SK-N-SH treated with all-trans-retinoic acid at 6 μM for 48 hours (cell line): Measurements from ENCODE around the gene NR1H3.

Experiments used
- ATAC-seq: fragments of 200-7000 bp; cut with Tn5 transposase; 3 replicates; pipeline ENCODE4 v1.9.1; 2020; ENCODE audit warnings: mild to moderate bottlenecking, moderate library complexity
- ARNTL ChIP-seq: fragments of 450-650 bp; formaldehyde crosslinking; IDR thresholded peaks from 2 replicates; pipeline ENCODE4 v1.5.0; 2020; ENCODE audit warnings: low read depth, mild to moderate bottlenecking, moderate library complexity, borderline replicate concordance
- BACH2 ChIP-seq: fragments of 250-450 bp; sonication (Bioruptor Pico); IDR thresholded peaks from 2 replicates; pipeline ENCODE4 v1.9.0; 2021; ENCODE audit warnings: mild to moderate bottlenecking, borderline replicate concordance
- CSDC2 ChIP-seq: fragments of 250-450 bp; sonication (Bioruptor Pico); IDR thresholded peaks from 2 replicates; pipeline ENCODE4 v1.5.0; 2020; ENCODE audit warnings: mild to moderate bottlenecking, moderate library complexity
- ESRRG ChIP-seq: fragments of 250-450 bp; sonication (Bioruptor Pico); IDR thresholded peaks from 2 replicates; pipeline ENCODE4 v1.6.1; 2021; ENCODE audit warnings: mild to moderate bottlenecking
- GLIS3 ChIP-seq: fragments of 250-450 bp; sonication (Bioruptor Pico); IDR thresholded peaks from 2 replicates; pipeline ENCODE4 v1.5.0; 2020; ENCODE audit warnings: mild to moderate bottlenecking, moderate library complexity
- ISL1 ChIP-seq: fragments of 250-450 bp; sonication (Bioruptor Pico); IDR thresholded peaks from 2 replicates; pipeline ENCODE4 v2.1.2; 2022; ENCODE audit warnings: mild to moderate bottlenecking, moderate library complexity
- OSR1 ChIP-seq: fragments of 250-450 bp; sonication (Bioruptor Pico); IDR thresholded peaks from 2 replicates; pipeline ENCODE4 v1.8.0; 2022; ENCODE audit warnings: moderate library complexity, mild to moderate bottlenecking, inconsistent platforms
- PATZ1 ChIP-seq: fragments of 250-450 bp; sonication (Bioruptor Pico); IDR thresholded peaks from 2 replicates; pipeline ENCODE4 v1.8.0; 2020; ENCODE audit warnings: mild to moderate bottlenecking, moderate library complexity, borderline replicate concordance
- PPARA ChIP-seq: fragments of 250-450 bp; sonication (Bioruptor Pico); IDR thresholded peaks from 2 replicates; pipeline ENCODE4 v1.5.0; 2020; ENCODE audit warnings: mild to moderate bottlenecking, borderline replicate concordance
- RARB ChIP-seq: fragments of 250-450 bp; sonication (Bioruptor Pico); IDR thresholded peaks from 2 replicates; pipeline ENCODE4 v1.8.0; 2021; ENCODE audit warnings: mild to moderate bottlenecking, moderate library complexity
- SNAI2 ChIP-seq: fragments of 250-450 bp; sonication (Bioruptor Pico); IDR thresholded peaks from 2 replicates; pipeline ENCODE4 v1.5.0; 2020; ENCODE audit warnings: mild to moderate bottlenecking, moderate library complexity
- TCF4 ChIP-seq: fragments of 250-450 bp; sonication (Bioruptor Pico); IDR thresholded peaks from 2 replicates; pipeline ENCODE4 v1.8.0; 2021; ENCODE audit warnings: mild to moderate bottlenecking, moderate library complexity, borderline replicate concordance
- TOX ChIP-seq: fragments of 250-450 bp; sonication (Bioruptor Pico); IDR thresholded peaks from 2 replicates; pipeline ENCODE4 v1.8.0; 2021; ENCODE audit warnings: mild to moderate bottlenecking, moderate library complexity, borderline replicate concordance
- TSHZ2 ChIP-seq: fragments of 250-450 bp; sonication (Bioruptor Pico); IDR thresholded peaks from 2 replicates; pipeline ENCODE4 v1.5.0; 2020; ENCODE audit warnings: mild to moderate bottlenecking, moderate library complexity
- ZC3H10 ChIP-seq: fragments of 250-450 bp; sonication (Bioruptor Pico); IDR thresholded peaks from 2 replicates; pipeline ENCODE4 v1.5.1; 2021; ENCODE audit warnings: mild to moderate bottlenecking, moderate library complexity
- ZFP3 ChIP-seq: fragments of 250-450 bp; sonication (Bioruptor Pico); IDR thresholded peaks from 2 replicates; pipeline ENCODE4 v1.5.0; 2020; ENCODE audit warnings: mild to moderate bottlenecking, moderate library complexity
- ZFP30 ChIP-seq: fragments of 450-650 bp; formaldehyde crosslinking; IDR thresholded peaks from 2 replicates; pipeline ENCODE4 v1.5.0; 2022; ENCODE audit warnings: mild to moderate bottlenecking, moderate library complexity
- ZNF565 ChIP-seq: fragments of 450-650 bp; formaldehyde crosslinking; conservative IDR thresholded peaks from 2 replicates; pipeline ENCODE4 v1.5.0; 2020; ENCODE audit warnings: low read depth, mild to moderate bottlenecking, moderate library complexity
- ZNF70 ChIP-seq: fragments of 450-650 bp; formaldehyde crosslinking; IDR thresholded peaks from 2 replicates; pipeline ENCODE4 v1.5.0; 2020; ENCODE audit warnings: mild to moderate bottlenecking, moderate library complexity
- ZNF8 ChIP-seq: fragments of 450-650 bp; formaldehyde crosslinking; IDR thresholded peaks from 2 replicates; pipeline ENCODE4 v1.5.0; 2020; ENCODE audit warnings: mild to moderate bottlenecking, moderate library complexity
- TF ChIP-seq, protein P1 (sequence below): fragments of 250-450 bp; sonication (Bioruptor Pico); IDR thresholded peaks from 2 replicates; pipeline ENCODE4 v1.8.0; 2021; ENCODE audit warnings: low read depth, mild to moderate bottlenecking, moderate library complexity, borderline replicate concordance
- TF ChIP-seq, protein P2 (sequence below): fragments of 250-450 bp; sonication (Bioruptor Pico); IDR thresholded peaks from 2 replicates; pipeline ENCODE4 v1.5.1; 2020; ENCODE audit warnings: low read depth, mild to moderate bottlenecking, moderate library complexity
- TF ChIP-seq, protein P3 (sequence below): fragments of 250-450 bp; sonication (Bioruptor Pico); IDR thresholded peaks from 2 replicates; pipeline ENCODE4 v1.5.1; 2021; ENCODE audit warnings: mild to moderate bottlenecking, moderate library complexity

Gene NR1H3

GRCh38 chr11:47256374-47256773, 1.4 kb upstream of the NR1H3 start:
- no peak for TF ChIP-seq ESRRG (CRISPR knock-in tag)
- TF ChIP-seq, protein P1, sequence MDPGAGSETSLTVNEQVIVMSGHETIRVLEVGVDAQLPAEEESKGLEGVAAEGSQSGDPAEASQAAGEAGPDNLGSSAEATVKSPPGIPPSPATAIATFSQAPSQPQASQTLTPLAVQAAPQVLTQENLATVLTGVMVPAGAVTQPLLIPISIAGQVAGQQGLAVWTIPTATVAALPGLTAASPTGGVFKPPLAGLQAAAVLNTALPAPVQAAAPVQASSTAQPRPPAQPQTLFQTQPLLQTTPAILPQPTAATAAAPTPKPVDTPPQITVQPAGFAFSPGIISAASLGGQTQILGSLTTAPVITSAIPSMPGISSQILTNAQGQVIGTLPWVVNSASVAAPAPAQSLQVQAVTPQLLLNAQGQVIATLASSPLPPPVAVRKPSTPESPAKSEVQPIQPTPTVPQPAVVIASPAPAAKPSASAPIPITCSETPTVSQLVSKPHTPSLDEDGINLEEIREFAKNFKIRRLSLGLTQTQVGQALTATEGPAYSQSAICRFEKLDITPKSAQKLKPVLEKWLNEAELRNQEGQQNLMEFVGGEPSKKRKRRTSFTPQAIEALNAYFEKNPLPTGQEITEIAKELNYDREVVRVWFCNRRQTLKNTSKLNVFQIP, result no peak
- TF ChIP-seq TCF4 (CRISPR knock-in tag), result no peak
- TF ChIP-seq, protein P2, sequence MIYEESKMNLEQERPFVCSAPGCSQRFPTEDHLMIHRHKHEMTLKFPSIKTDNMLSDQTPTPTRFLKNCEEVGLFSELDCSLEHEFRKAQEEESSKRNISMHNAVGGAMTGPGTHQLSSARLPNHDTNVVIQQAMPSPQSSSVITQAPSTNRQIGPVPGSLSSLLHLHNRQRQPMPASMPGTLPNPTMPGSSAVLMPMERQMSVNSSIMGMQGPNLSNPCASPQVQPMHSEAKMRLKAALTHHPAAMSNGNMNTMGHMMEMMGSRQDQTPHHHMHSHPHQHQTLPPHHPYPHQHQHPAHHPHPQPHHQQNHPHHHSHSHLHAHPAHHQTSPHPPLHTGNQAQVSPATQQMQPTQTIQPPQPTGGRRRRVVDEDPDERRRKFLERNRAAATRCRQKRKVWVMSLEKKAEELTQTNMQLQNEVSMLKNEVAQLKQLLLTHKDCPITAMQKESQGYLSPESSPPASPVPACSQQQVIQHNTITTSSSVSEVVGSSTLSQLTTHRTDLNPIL (CRISPR knock-in tag), result no peak
- no peak for TF ChIP-seq ISL1 (CRISPR knock-in tag)
- no peak for TF ChIP-seq SNAI2 (CRISPR knock-in tag)
- TF ChIP-seq TOX (CRISPR knock-in tag), result no peak
- TF ChIP-seq PATZ1 (CRISPR knock-in tag), result no peak
- TF ChIP-seq GLIS3, result no peak
- TF ChIP-seq ZNF8 (CRISPR knock-in tag), result no peak
- no peak for TF ChIP-seq PPARA (CRISPR knock-in tag)
- TF ChIP-seq ZNF70 (CRISPR knock-in tag), result no peak
- TF ChIP-seq RARB, result no peak
- TF ChIP-seq, protein P3, sequence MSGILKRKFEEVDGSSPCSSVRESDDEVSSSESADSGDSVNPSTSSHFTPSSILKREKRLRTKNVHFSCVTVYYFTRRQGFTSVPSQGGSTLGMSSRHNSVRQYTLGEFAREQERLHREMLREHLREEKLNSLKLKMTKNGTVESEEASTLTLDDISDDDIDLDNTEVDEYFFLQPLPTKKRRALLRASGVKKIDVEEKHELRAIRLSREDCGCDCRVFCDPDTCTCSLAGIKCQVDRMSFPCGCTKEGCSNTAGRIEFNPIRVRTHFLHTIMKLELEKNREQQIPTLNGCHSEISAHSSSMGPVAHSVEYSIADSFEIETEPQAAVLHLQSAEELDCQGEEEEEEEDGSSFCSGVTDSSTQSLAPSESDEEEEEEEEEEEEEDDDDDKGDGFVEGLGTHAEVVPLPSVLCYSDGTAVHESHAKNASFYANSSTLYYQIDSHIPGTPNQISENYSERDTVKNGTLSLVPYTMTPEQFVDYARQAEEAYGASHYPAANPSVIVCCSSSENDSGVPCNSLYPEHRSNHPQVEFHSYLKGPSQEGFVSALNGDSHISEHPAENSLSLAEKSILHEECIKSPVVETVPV (CRISPR knock-in tag), result no peak
- no peak for TF ChIP-seq ZNF565 (CRISPR knock-in tag)
- no peak for ATAC-seq

DNA sequence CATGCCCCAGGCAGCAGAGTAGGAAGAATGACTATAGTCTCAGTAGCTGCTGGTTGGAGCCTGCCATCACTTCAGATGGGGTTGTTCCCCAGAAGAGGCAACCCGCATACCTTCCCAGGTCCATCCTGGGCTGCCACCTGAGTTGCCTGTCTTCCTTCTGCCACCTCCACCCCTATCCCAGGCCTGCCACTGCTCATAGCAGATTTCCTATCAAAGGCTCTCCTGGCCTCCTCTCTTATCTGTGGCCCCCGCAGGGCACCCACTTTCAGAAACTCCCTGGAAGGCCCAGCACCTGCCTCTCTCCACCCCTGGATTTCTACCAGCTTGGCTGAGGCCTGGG, 649 bp upstream of the NR1H3 start:
- ATAC-seq, result no peak
- TF ChIP-seq ZNF565 (CRISPR knock-in tag), result no peak
- TF ChIP-seq PPARA (CRISPR knock-in tag), result no peak

- no peak for ATAC-seq
- TF ChIP-seq ZC3H10 (CRISPR knock-in tag), result no peak
- TF ChIP-seq, protein P1, result no peak
- TF ChIP-seq ZFP3 (CRISPR knock-in tag), result no peak
- TF ChIP-seq ISL1 (CRISPR knock-in tag), result no peak
- TF ChIP-seq RARB, result no peak
- TF ChIP-seq, protein P3 (CRISPR knock-in tag), result no peak
- TF ChIP-seq ZFP30 (CRISPR knock-in tag), result no peak
- no peak for TF ChIP-seq TSHZ2 (CRISPR knock-in tag)
- no peak for TF ChIP-seq BACH2 (CRISPR knock-in tag)
- no peak for TF ChIP-seq TOX (CRISPR knock-in tag)
- no peak for TF ChIP-seq TCF4 (CRISPR knock-in tag)
- TF ChIP-seq ARNTL, result no peak
- no peak for TF ChIP-seq CSDC2 (CRISPR knock-in tag)
- TF ChIP-seq SNAI2 (CRISPR knock-in tag), result no peak
- no peak for TF ChIP-seq ZNF70 (CRISPR knock-in tag)
- TF ChIP-seq, protein P2 (CRISPR knock-in tag), result no peak
- no peak for TF ChIP-seq OSR1
These were observed 614 bp downstream of the NR1H3 start for GRCh38 chr11:47258317-47258902.
